HG03045 (cell line): ENCODE measurements around the gene SESTD1.
"Not testable (repeated sequence)": the region's sequence is repeated elsewhere in the genome, so short reads cannot be mapped to it uniquely, and the experiment has no call there.

ENCODE experiments used
- ATAC-seq: cut with Tn5 transposase; IDR thresholded peaks from one replicate; pipeline ENCODE4 v1.9.1; 2021; ENCODE audit warnings: mild to moderate bottlenecking, moderate library complexity; ENCODE audit not compliant: unreplicated experiment

Gene SESTD1

DNA sequence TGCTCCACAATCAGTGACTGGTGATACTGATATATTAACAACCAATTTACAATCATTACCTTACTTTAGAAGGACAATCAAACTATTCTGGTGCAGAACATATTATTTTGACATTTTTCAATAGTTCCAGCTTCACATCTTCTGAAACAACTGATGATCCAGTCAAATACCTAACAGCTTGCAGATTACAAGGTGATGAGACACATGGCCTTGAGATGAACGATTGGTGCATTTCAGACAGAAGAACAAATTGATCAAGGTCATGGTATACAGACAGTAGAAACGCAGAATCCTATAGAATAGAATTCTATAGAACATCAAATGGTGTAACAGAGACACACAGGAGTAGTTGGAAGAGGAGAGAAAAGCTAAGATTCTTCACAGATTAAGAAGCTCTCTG, 24.8 kb downstream of the SESTD1 start:
- ATAC-seq, result no peak

DNA sequence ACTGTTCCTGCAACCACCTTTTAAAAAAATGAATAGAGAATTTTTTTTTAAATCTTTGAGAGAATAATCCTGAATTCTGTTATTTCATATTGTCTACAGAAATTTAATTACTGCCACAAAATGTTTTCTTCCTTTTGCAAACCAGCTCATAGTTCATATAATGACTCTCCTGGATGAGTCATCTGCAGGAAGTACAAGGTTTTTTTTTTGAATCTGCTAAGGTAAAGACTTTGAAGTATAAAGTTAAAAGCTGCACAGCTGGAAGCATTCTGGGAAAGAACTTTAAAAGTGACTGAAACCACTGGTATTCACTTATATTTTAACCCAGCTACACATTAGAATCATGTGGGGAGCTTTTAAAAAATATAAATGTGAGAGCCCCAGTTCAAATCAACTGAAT, 25.4 kb downstream of the SESTD1 start:
- no peak for ATAC-seq

DNA sequence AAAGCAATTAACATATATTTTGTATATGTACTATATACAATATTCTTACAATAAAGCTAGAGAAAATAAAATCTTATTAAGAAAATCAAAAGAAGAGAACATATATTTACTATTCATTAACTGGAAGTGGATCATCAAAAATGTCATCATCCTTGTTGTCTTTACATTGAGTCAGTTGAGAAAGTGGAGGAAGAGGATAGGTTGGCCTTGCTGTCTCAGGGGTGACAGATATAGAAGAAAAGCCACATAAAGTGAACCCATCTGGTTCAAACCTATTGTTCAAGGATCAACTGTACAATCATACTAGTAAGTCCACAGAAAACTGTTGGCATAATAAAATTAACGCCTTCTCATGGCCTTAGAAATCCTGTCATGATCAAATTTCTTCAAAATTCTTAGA, 26.6 kb downstream of the SESTD1 start:
- ATAC-seq, result no peak

DNA sequence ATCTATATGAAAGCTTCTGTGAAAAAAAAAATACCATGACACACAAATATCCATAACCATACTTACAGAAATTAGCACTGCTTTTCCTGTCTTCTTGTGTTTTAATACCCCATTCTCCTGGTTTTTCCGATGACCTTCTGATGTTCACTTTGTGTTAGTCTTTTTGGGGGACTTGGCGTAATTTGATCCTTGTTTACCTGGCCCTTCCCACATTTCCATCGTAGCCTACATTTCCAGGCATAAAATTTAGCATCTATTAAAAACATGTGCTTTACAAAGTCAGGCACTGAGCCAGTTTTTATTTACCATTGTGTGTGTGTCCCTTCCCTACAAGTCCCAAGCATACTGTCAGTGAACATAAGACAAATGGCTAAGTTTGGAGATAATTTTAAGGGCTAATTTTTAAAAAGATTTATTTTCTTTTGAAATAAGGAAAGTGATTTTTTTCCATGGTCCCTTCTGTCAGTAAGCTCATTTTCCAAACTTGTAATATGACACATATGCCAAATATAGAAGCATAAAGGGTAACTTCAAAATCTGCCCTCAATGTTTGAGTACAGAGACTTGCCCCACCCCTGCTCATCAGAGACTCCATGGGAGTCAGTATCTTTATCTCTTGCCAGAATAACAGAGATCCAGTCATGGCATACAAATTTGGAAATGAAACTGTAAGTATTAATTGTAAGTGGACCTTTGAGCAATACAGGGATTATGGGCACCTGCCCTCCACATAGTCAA, 27.3 kb downstream of the SESTD1 start:
- ATAC-seq, result no peak

DNA sequence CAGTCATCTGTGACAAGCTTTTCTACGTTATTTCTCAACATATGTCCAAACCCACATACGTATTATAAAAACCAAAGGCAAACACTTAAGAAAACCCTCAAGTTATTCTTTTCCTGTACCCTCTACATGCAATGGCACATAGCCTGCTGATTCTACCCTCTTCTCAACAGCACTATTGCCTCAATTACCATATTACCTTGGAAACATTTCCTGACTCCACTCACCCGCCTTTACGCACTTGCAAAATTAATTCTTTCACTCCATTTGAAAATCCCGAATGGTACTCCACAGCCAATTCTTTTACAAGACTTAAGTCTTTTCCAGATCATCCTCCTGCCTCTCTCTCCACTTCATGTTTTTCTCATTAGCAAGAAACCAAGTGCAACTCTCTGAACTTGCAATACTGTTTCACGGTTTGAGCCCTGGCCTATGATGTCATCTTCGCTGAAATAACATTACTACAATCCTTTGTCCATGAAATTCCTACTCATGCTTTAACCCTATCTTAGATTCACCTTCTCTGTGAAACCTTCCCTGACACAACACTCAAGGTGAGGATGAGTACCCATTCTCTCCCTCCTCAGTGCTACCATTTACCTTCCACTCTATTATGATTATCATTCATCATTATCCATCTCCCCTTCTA, 29.0 kb downstream of the SESTD1 start:
- ATAC-seq, result no peak

DNA sequence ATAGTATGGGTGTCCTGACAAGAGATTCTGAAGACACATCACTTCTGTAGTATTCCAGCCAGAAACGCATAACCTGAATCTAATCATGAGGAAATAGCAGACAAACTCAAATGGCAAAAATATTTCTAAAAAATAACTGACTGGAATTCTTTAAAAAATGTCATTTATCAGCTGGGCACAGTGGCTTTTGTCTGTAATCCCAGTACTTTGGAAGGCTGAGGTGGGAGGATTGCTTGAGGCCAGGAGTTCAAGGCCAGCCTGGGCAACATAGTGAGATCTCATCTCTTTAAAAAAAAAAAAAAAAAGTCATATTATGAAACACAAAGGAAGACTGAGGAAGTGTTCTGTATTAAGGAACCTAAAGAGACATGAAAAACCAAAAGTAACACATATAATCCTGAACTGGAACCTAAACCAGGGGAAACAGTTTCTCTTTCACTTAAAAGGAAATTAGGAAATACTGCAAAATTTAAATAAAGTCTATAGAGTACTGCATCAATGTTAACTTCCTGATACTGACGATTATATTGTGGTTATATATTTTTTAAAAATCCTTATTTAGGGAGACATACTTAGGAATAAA, 29.9 kb downstream of the SESTD1 start:
- no peak for ATAC-seq

DNA sequence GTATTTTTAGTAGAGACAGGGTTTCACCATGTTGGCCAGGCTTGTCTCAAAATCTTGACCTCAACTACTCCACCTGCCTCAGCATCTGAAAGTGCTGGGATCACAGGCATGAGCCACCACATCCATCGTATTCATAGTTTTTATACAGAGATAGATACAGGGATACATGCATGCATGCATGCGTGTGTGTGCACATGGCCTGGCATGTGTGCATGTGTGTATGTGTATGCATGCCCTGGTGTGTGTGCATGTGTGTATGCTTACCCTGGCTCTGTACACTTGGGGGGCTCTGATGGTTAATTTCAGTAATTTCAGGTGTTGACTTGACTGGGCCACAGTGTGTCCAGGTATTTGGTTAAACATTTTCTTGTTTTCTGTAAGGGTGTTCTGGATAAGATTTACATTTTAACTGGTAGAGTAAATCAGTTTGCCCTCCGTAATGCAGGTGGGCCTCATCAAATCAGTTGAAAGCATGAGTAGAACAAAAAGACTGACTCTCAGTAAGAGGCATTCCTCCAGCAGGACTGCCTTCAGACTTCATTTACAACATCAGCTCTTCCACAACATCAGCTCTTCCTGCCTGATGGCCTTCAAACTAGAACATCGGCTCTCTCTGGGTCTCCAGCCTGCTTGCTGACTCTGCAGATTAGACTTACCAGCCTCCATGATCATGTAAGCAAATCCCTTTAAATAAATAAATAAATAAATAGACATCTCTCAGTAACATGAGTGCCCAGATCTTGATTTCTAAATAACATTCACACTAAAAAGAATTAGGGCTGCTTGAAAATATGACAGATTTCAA, 30.8 kb downstream of the SESTD1 start:
- ATAC-seq, result no peak

DNA sequence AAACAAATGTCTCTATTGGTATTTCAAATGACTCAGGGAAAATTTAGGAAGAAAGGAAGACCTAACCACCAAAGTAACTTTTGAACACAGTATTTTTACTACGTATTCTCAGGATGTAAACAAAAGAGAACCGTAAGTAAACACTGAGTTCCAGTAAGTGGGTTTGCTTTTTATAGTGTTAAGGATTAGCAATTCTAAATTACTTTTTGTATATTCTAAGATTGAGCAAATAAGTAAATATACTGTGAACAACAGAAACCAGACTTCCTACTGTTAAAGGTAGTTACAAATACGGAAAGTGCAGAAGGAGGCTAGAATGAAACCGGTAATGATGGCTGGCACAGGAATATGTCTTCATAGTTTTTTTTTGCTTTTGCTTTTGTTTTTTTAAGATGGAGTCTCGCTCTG, 31.5 kb downstream of the SESTD1 start:
- no peak for ATAC-seq

DNA sequence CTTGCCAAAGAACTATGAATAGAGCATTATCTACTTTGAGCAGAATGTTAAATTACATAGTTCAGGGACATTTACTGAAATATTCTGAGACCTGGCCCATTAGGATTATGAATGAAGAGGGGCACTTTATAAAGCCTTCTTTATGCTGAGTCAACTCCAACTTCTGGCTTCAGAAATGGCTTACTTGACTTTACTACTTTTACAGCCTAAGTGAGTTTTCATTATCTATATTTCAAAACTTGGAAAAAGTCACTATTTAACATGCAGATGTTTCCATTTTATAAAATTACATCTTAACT, 37.7 kb downstream of the SESTD1 start:
- ATAC-seq, result no peak

DNA sequence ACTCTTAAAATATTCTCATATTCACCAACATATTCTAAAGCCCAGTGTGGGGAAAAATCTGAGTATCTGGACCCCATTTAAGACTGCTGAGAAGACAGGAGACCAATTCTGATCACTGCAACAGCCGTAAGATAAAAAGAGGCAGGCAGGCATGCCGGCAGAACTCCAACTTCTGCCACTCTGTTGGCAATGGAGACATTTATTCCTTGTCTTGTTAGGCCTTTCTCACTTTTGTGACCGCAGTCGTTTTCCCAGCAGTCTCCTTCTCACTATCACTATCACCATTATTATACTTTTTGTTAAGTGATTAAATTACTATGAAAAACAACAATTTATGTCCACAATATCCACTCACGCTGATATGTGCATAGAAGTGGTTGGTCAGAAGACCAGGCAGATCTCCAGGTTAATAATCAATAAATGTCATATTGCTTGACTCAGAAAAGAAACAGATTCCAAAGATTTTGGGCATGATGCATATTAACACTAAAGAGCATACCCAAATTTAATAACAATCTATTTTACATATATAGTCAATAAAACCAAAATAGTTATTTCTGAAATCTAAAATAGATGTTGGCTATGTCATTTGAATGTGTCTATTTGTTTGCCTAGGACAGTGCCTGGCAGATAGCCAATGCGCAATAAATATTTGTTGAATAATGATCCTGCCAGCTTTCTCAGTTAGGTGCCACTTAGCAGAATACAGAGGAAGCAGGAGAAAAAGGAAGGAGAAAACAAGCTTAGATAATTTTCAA, 38.2 kb downstream of the SESTD1 start:
- no peak for ATAC-seq

DNA sequence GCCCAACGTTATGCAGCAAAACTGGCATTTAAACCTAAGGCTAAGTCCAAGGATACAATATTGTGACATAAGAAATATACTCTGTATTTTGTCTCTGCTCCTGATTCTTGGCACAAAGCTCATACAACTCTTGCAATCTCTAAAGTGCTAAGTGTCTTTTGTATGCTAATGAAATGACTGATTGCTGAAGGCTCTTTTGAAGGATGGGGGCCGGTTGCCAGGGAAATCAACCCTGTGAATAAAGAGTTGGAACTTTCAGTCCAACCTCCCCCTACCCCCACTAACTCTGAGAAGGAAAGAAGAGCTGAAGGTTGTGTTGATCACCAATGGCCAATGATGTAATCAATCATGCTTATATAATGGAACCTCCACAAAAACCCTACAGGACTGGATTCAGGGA, 40.3 kb downstream of the SESTD1 start:
- ATAC-seq, result no peak

DNA sequence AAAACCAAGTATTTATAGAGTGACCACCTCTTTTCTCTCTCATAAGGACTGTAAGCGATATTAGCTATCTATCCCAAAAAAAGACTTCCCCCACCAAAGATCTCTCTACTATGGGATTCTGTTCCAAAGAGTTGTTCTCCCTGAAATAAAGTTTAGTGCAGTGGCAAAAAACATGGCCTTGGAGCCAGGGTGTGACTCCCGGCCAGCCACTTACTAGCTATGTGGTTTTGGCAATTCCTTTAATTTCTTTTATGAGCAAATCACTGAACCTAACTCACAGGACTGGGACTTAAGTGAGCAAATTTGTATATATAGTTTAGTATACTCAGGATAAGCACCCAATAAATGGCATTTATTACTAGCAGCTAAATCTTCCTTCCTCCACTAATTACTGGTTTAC, 42.6 kb downstream of the SESTD1 start:
- no peak for ATAC-seq

DNA sequence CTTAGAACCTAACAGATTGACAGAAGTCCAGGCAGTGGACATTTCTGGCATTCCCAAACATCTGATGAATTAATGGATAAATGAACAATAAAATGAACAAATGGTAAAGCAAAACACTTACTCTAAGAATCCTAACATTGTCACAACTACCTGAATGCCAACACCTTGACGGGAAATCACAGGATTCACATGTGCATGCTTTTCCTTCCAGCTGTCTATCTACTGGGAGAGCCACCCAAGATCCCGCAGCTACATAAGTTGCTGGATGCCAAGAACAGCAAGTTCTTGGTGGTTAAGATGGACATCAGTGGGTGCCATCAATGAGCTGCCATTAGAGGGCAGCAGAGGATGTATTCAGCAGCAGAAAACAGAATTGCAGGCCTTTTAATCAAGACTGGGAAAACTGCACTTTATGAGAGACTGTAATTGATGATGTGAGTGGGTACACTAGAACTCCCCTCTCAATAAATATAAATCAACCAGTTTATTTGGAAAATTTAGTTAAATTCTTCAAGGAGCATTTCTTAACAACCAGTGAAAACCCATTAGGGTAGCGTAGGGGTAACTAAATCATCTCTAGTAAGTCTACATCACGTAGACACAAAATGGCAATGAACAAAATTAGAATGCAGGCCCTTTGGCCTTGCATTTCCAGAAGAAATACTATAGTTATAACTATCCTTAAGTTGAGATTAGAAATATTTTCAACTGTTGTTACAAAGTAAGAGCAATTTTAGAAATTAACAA, 45.6 kb downstream of the SESTD1 start:
- ATAC-seq, result no peak

DNA sequence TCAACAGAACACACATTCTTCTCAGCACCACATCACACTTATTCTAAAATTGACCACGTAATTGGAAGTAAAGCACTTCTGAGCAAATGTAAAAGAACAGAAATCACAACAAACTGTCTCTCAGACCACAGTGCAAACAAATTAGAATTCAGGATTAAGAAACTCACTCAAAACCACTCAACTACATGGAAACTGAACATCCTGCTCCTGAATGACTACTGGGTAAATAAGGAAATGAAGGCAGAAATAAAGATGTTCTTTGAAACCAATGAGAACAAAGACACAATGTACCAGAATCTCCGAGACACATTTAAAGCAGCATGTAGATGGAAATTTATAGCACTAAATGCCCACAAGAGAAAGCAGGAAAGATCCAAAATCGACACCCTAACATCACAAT, 50.0 kb downstream of the SESTD1 start:
- not testable (repeated sequence) for ATAC-seq

DNA sequence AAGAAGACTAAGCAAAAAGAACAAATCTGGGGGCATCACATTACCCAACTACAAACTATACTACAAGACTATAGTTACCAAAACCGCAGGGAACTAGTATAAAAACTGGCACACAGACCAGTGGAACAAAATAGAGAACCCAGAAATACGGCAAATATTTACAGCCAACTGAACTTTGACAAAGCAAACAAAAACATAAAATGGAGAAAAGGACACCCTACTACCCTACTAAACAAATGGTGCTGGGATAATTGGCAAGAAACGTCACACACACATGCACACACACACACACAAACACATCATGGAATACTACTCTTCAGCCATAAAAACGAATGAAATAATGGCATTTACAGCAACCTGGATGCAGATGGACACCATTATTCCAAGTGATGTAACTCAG, 53.3 kb downstream of the SESTD1 start:
- no peak for ATAC-seq

DNA sequence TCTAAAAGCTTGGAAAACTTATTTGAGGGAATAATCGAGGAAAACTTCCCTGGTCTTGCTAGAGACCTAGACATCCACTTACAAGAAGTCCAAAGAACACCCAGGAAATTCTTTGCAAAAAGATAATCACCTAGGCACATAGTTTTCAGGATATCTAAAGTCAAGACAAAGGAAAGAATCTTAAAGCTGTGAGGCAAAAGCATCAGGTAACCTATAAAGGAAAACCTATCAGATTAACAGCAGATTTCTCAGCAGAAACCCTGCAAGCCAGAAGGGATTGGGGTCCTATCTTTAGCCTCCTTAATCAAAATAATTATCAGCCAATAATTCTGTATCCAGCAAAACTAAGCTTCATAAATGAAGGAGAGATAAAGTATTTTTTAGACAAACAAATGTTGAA, 56.4 kb downstream of the SESTD1 start:
- not testable (repeated sequence) for ATAC-seq

DNA sequence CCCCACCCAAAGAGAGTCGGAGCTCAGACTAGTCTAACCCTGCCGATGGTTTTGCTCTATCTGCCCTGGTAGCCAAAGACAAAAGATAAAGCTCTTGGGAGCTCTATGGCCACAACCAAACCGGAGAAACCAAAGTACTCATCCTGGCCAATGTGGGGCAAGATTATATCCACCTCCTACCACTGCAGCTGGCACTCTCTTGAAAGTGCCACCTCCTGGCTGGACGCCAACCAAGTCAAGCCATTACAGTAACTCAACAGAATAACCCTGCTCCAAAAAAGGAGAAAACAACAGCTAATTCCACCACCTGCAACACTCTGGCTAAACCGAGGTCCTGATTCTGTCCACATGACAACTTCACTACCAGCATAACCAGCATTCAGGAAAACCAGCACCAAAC, 57.6 kb downstream of the SESTD1 start:
- ATAC-seq, result no peak

DNA sequence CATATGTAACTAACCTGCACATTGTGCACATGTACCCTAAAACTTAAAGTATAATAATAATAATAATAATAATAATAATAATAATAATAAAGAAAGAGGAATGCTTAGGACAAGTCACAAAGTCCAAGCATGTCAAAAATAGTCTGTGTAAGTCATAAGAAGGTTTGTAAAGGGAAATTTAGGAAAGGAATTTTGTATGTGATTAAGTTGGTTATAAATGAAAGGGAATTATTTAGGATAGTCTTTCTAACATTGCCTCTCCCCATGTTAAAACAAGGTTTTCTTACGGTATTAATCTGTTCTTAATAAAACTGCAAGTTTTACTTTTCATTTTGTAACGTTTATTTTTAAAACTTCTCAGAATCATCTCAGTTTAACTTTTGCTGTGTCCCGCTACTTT, 62.8 kb downstream of the SESTD1 start:
- ATAC-seq, result no peak

DNA sequence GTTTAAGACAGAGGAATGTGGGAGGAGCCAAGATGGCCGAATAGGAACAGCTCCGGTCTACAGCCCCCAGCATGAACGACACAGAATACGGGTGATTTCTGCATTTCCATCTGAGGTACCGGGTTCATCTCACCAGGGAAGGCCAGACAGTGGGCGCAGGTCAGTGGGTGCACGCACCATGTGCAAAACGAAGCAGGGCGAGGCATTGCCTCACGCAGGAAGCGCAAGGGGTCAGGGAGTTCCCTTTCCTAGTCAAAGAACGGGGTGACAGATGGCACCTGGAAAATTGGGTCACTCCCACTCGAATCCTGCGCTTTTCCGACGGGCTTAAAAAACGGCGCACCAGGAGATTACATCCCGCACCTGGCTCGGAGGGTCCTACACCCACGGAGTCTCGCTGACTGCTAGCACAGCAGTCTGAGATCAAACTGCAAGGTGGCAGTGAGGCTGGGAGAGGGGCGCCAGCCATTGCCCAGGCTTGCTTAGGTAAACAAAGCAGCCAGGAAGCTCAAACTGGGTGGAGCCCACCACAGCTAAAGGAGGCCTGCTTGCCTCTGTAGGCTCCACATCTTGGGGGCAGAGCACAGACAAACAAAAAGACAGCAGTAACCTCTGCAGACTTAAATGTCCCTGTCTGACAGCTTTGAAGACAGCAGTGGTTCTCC, 68.6 kb downstream of the SESTD1 start:
- not testable (repeated sequence) for ATAC-seq

DNA sequence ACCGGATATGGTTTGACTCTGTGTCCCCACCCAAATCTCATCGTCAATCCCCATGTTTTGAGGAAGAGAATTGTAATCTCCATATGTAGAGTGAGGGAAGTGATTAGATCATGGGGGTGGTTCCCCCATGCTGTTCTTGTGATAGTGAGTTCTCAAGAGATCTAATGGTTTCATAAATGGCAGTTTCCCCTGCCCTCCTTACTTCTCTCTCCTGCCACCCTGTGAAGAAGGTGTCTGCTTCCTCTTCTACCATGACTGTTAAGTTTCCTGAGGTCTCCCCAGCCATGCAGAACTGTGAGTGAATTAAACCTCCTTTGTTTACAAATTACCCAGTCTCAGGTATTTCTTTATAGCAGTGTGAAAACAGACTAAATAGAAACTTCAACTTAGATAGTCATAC, 69.5 kb downstream of the SESTD1 start:
- no peak for ATAC-seq
